GM23338 (cell line): ENCODE data around the gene MYRF.

Experiments
- EZH2 ChIP-seq: fragments of 200-600 bp; sonication (generic); IDR thresholded peaks from one replicate; pipeline ENCODE4 v1.8.0; 2017; ENCODE audit warnings: antibody characterized with exemption, mild to moderate bottlenecking, low read depth; ENCODE audit not compliant: unreplicated experiment
- EZH2phosphoT487 ChIP-seq: fragments of 200-600 bp; sonication (generic); IDR thresholded peaks from one replicate; pipeline ENCODE4 v1.8.1; 2018; ENCODE audit warnings: antibody characterized with exemption; ENCODE audit not compliant: unreplicated experiment
- JUNB ChIP-seq: IDR thresholded peaks from one replicate; pipeline ENCODE4 v1.6.1; 2016; ENCODE audit warnings: antibody characterized with exemption; ENCODE audit not compliant: unreplicated experiment
- NANOG ChIP-seq: IDR thresholded peaks from 2 replicates; pipeline ENCODE4 v1.6.1; 2016; ENCODE audit warnings: antibody characterized with exemption, borderline replicate concordance
- POLR2AphosphoS5 ChIP-seq: IDR thresholded peaks from 2 replicates; pipeline ENCODE4 v1.6.1; 2016; ENCODE audit warnings: antibody characterized with exemption, low read depth
- STAT1 ChIP-seq: IDR thresholded peaks from one replicate; pipeline ENCODE4 v1.6.1; 2016; ENCODE audit warnings: antibody characterized with exemption; ENCODE audit not compliant: unreplicated experiment
- ZNF114 ChIP-seq: fragments of 250-450 bp; sonication (Bioruptor Pico); IDR thresholded peaks from 2 replicates; pipeline ENCODE4 v1.5.0; 2020; ENCODE audit warnings: mild to moderate bottlenecking, moderate library complexity
- ZNF331 ChIP-seq: fragments of 250-450 bp; sonication (Bioruptor Pico); IDR thresholded peaks from 2 replicates; pipeline ENCODE4 v1.5.0; 2020; ENCODE audit warnings: low read depth, mild to moderate bottlenecking, moderate library complexity
- ZNF462 ChIP-seq: fragments of 250-450 bp; sonication (Bioruptor Pico); IDR thresholded peaks from 2 replicates; pipeline ENCODE4 v1.5.0; 2020; ENCODE audit warnings: mild to moderate bottlenecking, moderate library complexity
- TF ChIP-seq, protein P1 (sequence below), 2 experiments: fragments of 200-600 bp in 1 of 2; sonication (generic) in 1 of 2; conservative IDR thresholded peaks; 2 replicates each; pipeline versions ENCODE4 v1.5.1 to v1.6.1; 2016 to 2017; ENCODE audit warnings: antibody characterized with exemption in 2 of 2, low read depth in 2 of 2, mild to moderate bottlenecking in 2 of 2, moderate library complexity in 1 of 2
- TF ChIP-seq, protein P2 (sequence below): IDR thresholded peaks from one replicate; pipeline ENCODE4 v1.6.1; 2018; ENCODE audit warnings: antibody characterized with exemption; ENCODE audit not compliant: unreplicated experiment

DNA sequence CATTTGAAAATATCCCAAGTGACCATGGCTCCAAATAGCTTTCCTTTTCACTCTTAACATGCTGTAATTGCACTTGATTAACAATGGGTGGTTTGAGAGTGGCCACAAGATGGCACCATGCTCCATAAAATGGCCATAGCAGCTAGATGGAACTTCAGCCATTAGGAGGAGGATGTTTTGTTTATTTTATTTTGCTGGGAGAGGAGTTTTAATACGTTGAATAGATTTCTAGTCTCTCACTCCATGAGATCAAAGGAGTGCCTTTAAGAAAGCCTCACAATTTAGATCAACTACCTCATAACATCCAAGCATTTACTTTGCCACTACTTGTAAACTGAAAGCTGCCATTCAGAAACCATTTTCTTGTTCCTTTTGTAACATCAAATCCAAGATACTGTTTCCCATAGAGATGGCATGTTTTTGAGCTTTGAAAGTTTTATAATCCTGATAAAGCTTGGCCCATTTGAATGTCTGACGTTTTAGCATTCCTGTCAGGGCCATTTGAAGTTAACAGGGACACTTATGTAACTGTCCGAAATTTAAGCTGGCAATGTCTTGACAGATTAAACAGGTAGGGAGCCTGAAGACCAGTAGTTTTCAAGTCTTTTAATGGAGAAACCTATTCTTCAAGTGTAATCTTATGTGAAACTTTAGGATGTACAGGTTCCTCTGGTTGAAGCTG is 45.0 kb downstream of the MYRF start:
- no peak for TF ChIP-seq EZH2
- TF ChIP-seq, protein P1, sequence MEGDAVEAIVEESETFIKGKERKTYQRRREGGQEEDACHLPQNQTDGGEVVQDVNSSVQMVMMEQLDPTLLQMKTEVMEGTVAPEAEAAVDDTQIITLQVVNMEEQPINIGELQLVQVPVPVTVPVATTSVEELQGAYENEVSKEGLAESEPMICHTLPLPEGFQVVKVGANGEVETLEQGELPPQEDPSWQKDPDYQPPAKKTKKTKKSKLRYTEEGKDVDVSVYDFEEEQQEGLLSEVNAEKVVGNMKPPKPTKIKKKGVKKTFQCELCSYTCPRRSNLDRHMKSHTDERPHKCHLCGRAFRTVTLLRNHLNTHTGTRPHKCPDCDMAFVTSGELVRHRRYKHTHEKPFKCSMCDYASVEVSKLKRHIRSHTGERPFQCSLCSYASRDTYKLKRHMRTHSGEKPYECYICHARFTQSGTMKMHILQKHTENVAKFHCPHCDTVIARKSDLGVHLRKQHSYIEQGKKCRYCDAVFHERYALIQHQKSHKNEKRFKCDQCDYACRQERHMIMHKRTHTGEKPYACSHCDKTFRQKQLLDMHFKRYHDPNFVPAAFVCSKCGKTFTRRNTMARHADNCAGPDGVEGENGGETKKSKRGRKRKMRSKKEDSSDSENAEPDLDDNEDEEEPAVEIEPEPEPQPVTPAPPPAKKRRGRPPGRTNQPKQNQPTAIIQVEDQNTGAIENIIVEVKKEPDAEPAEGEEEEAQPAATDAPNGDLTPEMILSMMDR (conservative IDR thresholded peaks at IDR 0.05; ENCODE audit: low read depth in 2 of 2) = peak; percentile 93 to 99
- TF ChIP-seq, protein P2, sequence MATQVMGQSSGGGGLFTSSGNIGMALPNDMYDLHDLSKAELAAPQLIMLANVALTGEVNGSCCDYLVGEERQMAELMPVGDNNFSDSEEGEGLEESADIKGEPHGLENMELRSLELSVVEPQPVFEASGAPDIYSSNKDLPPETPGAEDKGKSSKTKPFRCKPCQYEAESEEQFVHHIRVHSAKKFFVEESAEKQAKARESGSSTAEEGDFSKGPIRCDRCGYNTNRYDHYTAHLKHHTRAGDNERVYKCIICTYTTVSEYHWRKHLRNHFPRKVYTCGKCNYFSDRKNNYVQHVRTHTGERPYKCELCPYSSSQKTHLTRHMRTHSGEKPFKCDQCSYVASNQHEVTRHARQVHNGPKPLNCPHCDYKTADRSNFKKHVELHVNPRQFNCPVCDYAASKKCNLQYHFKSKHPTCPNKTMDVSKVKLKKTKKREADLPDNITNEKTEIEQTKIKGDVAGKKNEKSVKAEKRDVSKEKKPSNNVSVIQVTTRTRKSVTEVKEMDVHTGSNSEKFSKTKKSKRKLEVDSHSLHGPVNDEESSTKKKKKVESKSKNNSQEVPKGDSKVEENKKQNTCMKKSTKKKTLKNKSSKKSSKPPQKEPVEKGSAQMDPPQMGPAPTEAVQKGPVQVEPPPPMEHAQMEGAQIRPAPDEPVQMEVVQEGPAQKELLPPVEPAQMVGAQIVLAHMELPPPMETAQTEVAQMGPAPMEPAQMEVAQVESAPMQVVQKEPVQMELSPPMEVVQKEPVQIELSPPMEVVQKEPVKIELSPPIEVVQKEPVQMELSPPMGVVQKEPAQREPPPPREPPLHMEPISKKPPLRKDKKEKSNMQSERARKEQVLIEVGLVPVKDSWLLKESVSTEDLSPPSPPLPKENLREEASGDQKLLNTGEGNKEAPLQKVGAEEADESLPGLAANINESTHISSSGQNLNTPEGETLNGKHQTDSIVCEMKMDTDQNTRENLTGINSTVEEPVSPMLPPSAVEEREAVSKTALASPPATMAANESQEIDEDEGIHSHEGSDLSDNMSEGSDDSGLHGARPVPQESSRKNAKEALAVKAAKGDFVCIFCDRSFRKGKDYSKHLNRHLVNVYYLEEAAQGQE = no peak
- no peak for TF ChIP-seq EZH2phosphoT487
- TF ChIP-seq POLR2AphosphoS5 = no peak
- no peak for TF ChIP-seq JUNB
- TF ChIP-seq ZNF331 (CRISPR knock-in tag) = no peak
- no peak for TF ChIP-seq ZNF114
- no peak for TF ChIP-seq NANOG
- no peak for TF ChIP-seq STAT1
- TF ChIP-seq ZNF462 (CRISPR knock-in tag) = no peak
